Body of pancreas (tissue), 4 donors: Measurements from ENCODE around the gene DPH1.

Source experiments
- CTCF ChIP-seq, 7 experiments: fragments of 450-650 bp in 4 of 7; fragments of 200-600 bp in 3 of 7; sonication (generic) in 3 of 7; IDR thresholded peaks; one replicate each; pipeline ENCODE4 v1.5.1; 2016 to 2019; ENCODE audit warnings: antibody characterized with exemption in 7 of 7
- POLR2A ChIP-seq, 3 donors: fragments of 450-650 bp; IDR thresholded peaks; one replicate each; pipeline ENCODE4 v1.6.1; 2016; ENCODE audit warnings: antibody characterized with exemption in 3 of 3, mild to moderate bottlenecking in 2 of 3

DNA sequence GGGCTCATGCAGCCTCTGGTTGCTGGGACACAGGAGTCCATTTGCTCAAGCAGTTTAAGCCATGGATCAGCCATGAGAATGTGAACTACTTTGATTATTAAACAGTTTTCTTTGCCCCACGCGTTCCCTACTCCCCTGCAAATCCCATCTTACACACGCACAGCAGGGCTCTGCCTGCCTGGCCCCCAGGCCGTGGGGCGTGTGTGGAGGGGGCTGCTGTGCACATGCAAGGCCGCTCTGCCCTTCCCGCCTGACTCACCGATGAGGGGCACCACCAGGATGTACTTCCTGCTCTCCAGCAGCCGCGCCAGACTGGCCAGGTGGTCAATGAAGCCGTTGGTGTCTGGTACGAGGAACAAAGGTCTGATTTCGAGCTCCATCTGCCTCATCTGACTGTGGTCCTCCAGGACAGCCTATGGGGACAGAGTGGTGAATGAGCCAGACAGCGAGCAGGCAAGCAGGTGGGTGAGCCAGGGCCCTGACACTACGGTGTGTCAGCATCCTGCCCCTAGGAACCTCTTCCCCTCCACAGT, 38.6 kb downstream of the DPH1 start:
- TF ChIP-seq CTCF (IDR thresholded peaks at IDR 0.05): no peak
- no peak for TF ChIP-seq POLR2A (IDR thresholded peaks at IDR 0.05)
